Measurements from ENCODE around the gene WNT7B. TPM values are rescaled to one million over a fixed set of nuclear protein-coding genes. Genes with fewer than 3 reads are reported as not detected.

WNT7B gene
- total RNA-seq, 3 donors from 2014 or later (not counting 1 experiment from before 2014, with no cell fraction given) = not detected

DNA sequence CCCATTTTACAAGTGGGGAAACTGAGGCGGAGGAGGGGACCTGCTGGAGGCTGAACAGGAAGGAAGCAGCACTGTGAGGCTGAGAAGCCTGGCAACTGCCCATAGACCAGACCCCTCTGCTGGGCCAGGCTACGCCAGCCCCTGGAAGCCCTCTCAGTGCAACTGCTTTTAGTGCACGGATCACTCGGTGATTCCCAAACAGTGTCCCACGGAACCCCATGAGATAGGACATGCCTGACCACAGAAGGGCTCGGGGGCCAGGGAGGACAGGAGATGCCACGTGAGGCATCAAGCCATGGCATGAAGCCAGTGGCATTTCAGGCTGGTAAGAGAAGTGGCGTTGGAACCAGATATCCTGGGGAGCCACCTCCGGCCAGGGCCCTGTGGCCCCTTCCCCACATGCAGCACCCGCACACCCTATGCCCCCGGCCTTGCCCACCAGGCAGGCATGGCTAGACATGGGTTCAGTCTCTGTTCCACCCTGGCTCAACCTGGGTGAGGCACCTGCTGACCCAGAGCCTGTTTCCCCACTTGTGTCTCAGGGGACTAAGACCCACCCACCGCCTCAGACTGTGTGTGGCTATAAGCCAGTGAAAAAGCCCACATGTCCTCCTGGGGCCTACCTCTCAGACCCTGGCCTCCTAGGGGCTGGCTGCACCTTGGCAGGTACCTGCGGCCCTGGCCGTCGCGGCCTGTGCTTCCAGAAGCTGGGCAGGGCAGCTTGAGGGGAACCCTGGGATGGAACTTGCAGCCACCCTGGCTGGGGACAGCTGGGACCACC is 84.1 kb downstream of the WNT7B start:
- no peaks in the 10 kb centered on the region for H3K9me3 Mint-ChIP-seq

DNA sequence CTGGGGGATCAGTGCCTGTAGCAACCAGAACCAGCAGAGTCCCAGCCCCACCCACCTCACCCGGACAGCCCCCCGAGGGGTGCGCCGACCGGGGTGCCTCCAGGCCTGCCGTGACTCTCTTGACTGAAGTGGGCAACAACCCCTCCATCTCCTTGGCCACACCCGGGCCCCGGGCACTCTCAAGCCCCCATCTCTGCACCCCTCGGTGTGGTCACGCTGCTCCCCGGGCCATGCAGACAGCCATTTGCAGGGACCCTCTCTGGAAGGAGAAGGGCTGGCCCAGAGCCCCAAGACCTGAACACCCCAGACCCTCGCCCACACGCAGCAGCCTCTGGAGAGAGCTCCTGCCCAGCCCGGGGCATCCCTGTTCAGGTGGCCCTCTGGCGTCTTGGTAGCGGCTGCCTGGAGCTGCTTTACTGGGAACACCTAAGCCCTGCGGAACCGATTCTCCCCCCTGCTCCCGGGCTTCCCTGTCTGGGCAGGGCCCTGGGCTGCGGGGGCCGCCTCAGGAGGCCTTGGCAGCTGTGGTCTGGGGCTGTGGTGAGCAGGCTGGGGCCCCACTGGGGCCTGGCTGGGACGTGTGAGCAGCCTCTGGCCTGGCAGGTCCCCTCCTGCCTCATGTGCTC is 84.9 kb downstream of the WNT7B start:
- Histone ChIP-seq H3K4me1 (ENCODE audit: control insufficient read depth, insufficient read depth, low read length) (no peaks in the 10 kb centered on the region), H3K4me3 (ENCODE audit: low read length) (no peak overlapping the region), H3K36me3 (ENCODE audit: control insufficient read depth, insufficient read depth, low read length) (no peaks in the 10 kb centered on the region), H3K27ac (ENCODE audit: low read length) (no peak overlapping the region), H3K27me3 (ENCODE audit: control insufficient read depth, insufficient read depth, low read length) (peaks cover 12% of the 10 kb centered on the region), H3K9me3 (ENCODE audit: control insufficient read depth, insufficient read depth, low read length) (no peaks in the 10 kb centered on the region)
- H3K9me3 Mint-ChIP-seq = no peaks in the 10 kb centered on the region
- ATAC-seq (no peak), DNase-seq (no peak)
- no peaks in the 10 kb centered on the region for H3K36me3 Mint-ChIP-seq
- WGBS (ENCODE audit: insufficient coverage) = 57% methylated on average over 22 of the region's 22 CpGs
- H3K27me3 Mint-ChIP-seq (ENCODE audit: low read depth in 2 of 2) = peaks cover 0 to 3% of the 10 kb centered on the region in 2 donors
- no peak for TF ChIP-seq CTCF (IDR thresholded peaks at IDR 0.05)
- no peaks in the 10 kb centered on the region for H3K4me1 Mint-ChIP-seq
- intact Hi-C loops (cut with micrococcal nuclease) = no loop called here
- no peak overlapping the region for H3K27ac Mint-ChIP-seq
- H3K4me3 Mint-ChIP-seq = no peak overlapping the region

More for the DNA sequence above, 84.1 kb downstream of the WNT7B start:
- 77% methylated on average over 16 of the region's 16 CpGs for WGBS (ENCODE audit: insufficient coverage)
- no peaks in the 10 kb centered on the region for H3K36me3 ChIP-seq (ENCODE audit: control insufficient read depth, insufficient read depth, low read length)
- H3K4me3 ChIP-seq (ENCODE audit: low read length) = no peak overlapping the region
- Mint-ChIP-seq H3K27ac (no peak overlapping the region), H3K4me3 (no peak overlapping the region), H3K27me3 (ENCODE audit: low read depth in 2 of 2) (no peaks in the 10 kb centered on the region), H3K36me3 (no peaks in the 10 kb centered on the region), H3K4me1 (no peaks in the 10 kb centered on the region)
- H3K4me1 ChIP-seq (ENCODE audit: control insufficient read depth, insufficient read depth, low read length) = no peaks in the 10 kb centered on the region
- intact Hi-C loops (cut with micrococcal nuclease) = no loop called here
- ATAC-seq = no peak
- no peaks in the 10 kb centered on the region for H3K9me3 ChIP-seq (ENCODE audit: control insufficient read depth, insufficient read depth, low read length)
- no peak for TF ChIP-seq CTCF (IDR thresholded peaks at IDR 0.05)
- peaks cover 12% of the 10 kb centered on the region for H3K27me3 ChIP-seq (ENCODE audit: control insufficient read depth, insufficient read depth, low read length)
- no peak for DNase-seq
- no peak overlapping the region for H3K27ac ChIP-seq (ENCODE audit: low read length)

DNA sequence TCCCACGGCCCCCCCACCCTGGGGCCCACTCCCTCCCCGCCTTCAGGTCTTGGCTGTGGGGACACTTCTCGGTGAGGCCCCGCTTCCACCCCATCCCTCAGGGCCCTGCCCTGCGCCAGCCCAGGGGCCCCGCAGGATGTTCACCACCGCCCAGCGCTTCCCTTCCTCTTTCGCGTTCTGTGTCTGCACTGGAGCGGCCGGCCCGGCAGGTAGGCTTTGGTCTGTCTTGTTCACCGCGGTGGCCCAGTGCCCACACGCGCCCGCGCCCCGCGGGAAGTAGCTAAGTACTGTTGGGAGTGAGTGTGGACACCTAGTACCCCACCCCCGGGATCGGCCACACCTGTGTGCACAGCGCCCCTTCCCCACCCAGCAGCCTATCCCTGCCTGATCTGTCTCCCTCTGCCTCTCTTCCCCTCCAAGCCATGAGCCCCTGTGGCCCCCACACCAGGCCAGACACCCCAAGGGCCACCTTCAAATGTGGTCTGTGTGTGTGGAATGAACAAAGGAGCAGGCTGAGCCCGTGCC is 85.4 kb downstream of the WNT7B start:
- H3K27ac Mint-ChIP-seq = no peak overlapping the region
- ATAC-seq = no peak
- no peaks in the 10 kb centered on the region for H3K9me3 ChIP-seq (ENCODE audit: control insufficient read depth, insufficient read depth, low read length)
- H3K9me3 Mint-ChIP-seq = no peaks in the 10 kb centered on the region
- WGBS (ENCODE audit: insufficient coverage) = 18% methylated on average over 25 of the region's 25 CpGs
- intact Hi-C loops (cut with micrococcal nuclease) = no loop called here
- H3K4me1 Mint-ChIP-seq = no peaks in the 10 kb centered on the region
- no peak for DNase-seq
- H3K4me3 ChIP-seq (ENCODE audit: low read length) = no peak overlapping the region
- no peak for TF ChIP-seq CTCF (IDR thresholded peaks at IDR 0.05)
- no peaks in the 10 kb centered on the region for H3K36me3 ChIP-seq (ENCODE audit: control insufficient read depth, insufficient read depth, low read length)
- peaks cover 0 to 3% of the 10 kb centered on the region in 2 donors for H3K27me3 Mint-ChIP-seq (ENCODE audit: low read depth in 2 of 2)
- H3K4me3 Mint-ChIP-seq = no peak overlapping the region
- H3K27me3 ChIP-seq (ENCODE audit: control insufficient read depth, insufficient read depth, low read length) = peaks cover 12% of the 10 kb centered on the region
- no peaks in the 10 kb centered on the region for H3K4me1 ChIP-seq (ENCODE audit: control insufficient read depth, insufficient read depth, low read length)
- H3K27ac ChIP-seq (ENCODE audit: low read length) = no peak overlapping the region
- H3K36me3 Mint-ChIP-seq = no peaks in the 10 kb centered on the region
